Neural progenitor cell (in vitro differentiated cells): Measurements from ENCODE around the gene GLB1L2. TPM values are rescaled to one million over a fixed set of nuclear protein-coding genes. Genes with fewer than 3 reads are reported as not detected.

ENCODE experiments used
- DNase-seq: peaks from one replicate; pipeline ENCODE4 v3.0.0-alpha.2; 2016; ENCODE audit warnings: low spot score
- H2AFZ ChIP-seq: fragments of 200-600 bp; sonication (generic); replicated peaks from 2 replicates; pipeline ENCODE4 v1.6.1; 2016; ENCODE audit warnings: antibody characterized with exemption
- H3F3A ChIP-seq: fragments of 200-600 bp; sonication (generic); 2 replicates; pipeline ENCODE4 v1.6.1; 2016; ENCODE audit warnings: antibody characterized with exemption, low read depth
- H3K27ac ChIP-seq: fragments of 200-600 bp; sonication (generic); 2 replicates; pipeline ENCODE4 v1.5.1; 2016; ENCODE audit warnings: mild to moderate bottlenecking
- H3K27me3 ChIP-seq: fragments of 200-600 bp; sonication (generic); 2 replicates; pipeline ENCODE4 v1.6.1; 2016; ENCODE audit warnings: mild to moderate bottlenecking, moderate library complexity
- H3K36me3 ChIP-seq: fragments of 200-600 bp; sonication (generic); 2 replicates; pipeline ENCODE4 v1.5.1; 2016
- H3K4me1 ChIP-seq: fragments of 200-600 bp; sonication (generic); 2 replicates; pipeline ENCODE4 v1.6.1; 2016; ENCODE audit warnings: mixed run types
- H3K4me2 ChIP-seq: fragments of 200-600 bp; sonication (generic); 2 replicates; pipeline ENCODE4 v1.6.1; 2016
- H3K4me3 ChIP-seq: fragments of 200-600 bp; sonication (generic); 2 replicates; pipeline ENCODE4 v1.5.1; 2016
- H3K79me2 ChIP-seq: fragments of 200-600 bp; sonication (generic); 2 replicates; pipeline ENCODE4 v1.6.1; 2016; ENCODE audit warnings: low read depth
- H3K9ac ChIP-seq: fragments of 200-600 bp; sonication (generic); 2 replicates; pipeline ENCODE4 v1.6.1; 2016
- H3K9me3 ChIP-seq: fragments of 200-600 bp; sonication (generic); 2 replicates; pipeline ENCODE4 v1.5.1; 2016; ENCODE audit warnings: low read depth
- H4K20me1 ChIP-seq: fragments of 200-600 bp; sonication (generic); 2 replicates; pipeline ENCODE4 v1.6.1; 2016; ENCODE audit warnings: low read depth
- H3K27ac Mint-ChIP-seq: 3 replicates; pipeline ENCODE4 v1.8.0; 2021; ENCODE audit warnings: mixed read lengths
- H3K27me3 Mint-ChIP-seq: 2 replicates; pipeline ENCODE4 v1.8.0; 2022; ENCODE audit warnings: low read depth, mild to moderate bottlenecking, inconsistent platforms, moderate library complexity, mixed read lengths; ENCODE audit not compliant: insufficient read depth
- H3K36me3 Mint-ChIP-seq: 3 replicates; pipeline ENCODE4 v1.8.0; 2021; ENCODE audit warnings: mixed read lengths
- H3K4me1 Mint-ChIP-seq: 3 replicates; pipeline ENCODE4 v1.8.0; 2021; ENCODE audit warnings: mixed read lengths
- H3K4me3 Mint-ChIP-seq: 3 replicates; pipeline ENCODE4 v1.8.0; 2021; ENCODE audit warnings: mild to moderate bottlenecking, moderate library complexity, mixed read lengths
- H3K9me3 Mint-ChIP-seq: 3 replicates; pipeline ENCODE4 v1.8.0; 2020; ENCODE audit warnings: mixed read lengths
- CTCF ChIP-seq: fragments of 200-600 bp; sonication (generic); IDR thresholded peaks from 2 replicates; pipeline ENCODE4 v1.5.1; 2017; ENCODE audit warnings: antibody characterized with exemption, mild to moderate bottlenecking
- EZH2 ChIP-seq: fragments of 200-600 bp; sonication (generic); IDR thresholded peaks from 2 replicates; pipeline ENCODE4 v1.6.1; 2017; ENCODE audit warnings: antibody characterized with exemption, mild to moderate bottlenecking, moderate library complexity
- EZH2phosphoT487 ChIP-seq: fragments of 200-600 bp; sonication (generic); IDR thresholded peaks from 2 replicates; pipeline ENCODE4 v1.6.1; 2017; ENCODE audit warnings: antibody characterized with exemption
- total RNA-seq: library from RNA; depleted of rRNA; stranded (reverse); fragments of >200 nt; gene quantifications from 2 replicates; pipeline ENCODE4 v1.2.3, GENCODE V29; 2015; ENCODE audit warnings: low replicate concordance

Gene GLB1L2
- total RNA-seq, 1 donor from 2014 or later = 2.0 TPM

GRCh38 chr11:134350381-134350780, 18.6 kb downstream of the GLB1L2 start:
- no peaks in the 10 kb centered on the region for H3K36me3 ChIP-seq
- no peaks in the 10 kb centered on the region for H3K4me1 Mint-ChIP-seq
- DNase-seq = no peak
- H3K79me2 ChIP-seq = no peaks in the 10 kb centered on the region
- no peaks in the 10 kb centered on the region for H3K9me3 ChIP-seq
- H3K4me1 ChIP-seq = no peaks in the 10 kb centered on the region
- no peak overlapping the region for H3K27ac ChIP-seq
- H3K27me3 ChIP-seq = no peaks in the 10 kb centered on the region
- no peaks in the 10 kb centered on the region for H3F3A ChIP-seq
- H3K4me2 ChIP-seq = no peak overlapping the region
- H3K9ac ChIP-seq = no peak overlapping the region
- H3K36me3 Mint-ChIP-seq = peaks cover 15% of the 10 kb centered on the region
- H3K4me3 Mint-ChIP-seq = no peak overlapping the region
- H2AFZ ChIP-seq = no peak overlapping the region
- no peaks in the 10 kb centered on the region for H4K20me1 ChIP-seq
- H3K4me3 ChIP-seq = no peak overlapping the region
- TF ChIP-seq EZH2 (no peak), EZH2phosphoT487 (no peak), CTCF (no peak)
- no peaks in the 10 kb centered on the region for H3K27me3 Mint-ChIP-seq
- peaks cover 6% of the 10 kb centered on the region for H3K9me3 Mint-ChIP-seq
- no peak overlapping the region for H3K27ac Mint-ChIP-seq

GRCh38 chr11:134352111-134352510, 20.3 kb downstream of the GLB1L2 start:
- H3K4me1 Mint-ChIP-seq = no peaks in the 10 kb centered on the region

GRCh38 chr11:134355136-134355535, 23.3 kb downstream of the GLB1L2 start:
- no peaks in the 10 kb centered on the region for H3K9me3 ChIP-seq
- H4K20me1 ChIP-seq = no peaks in the 10 kb centered on the region
- peaks cover 4% of the 10 kb centered on the region for H3K27me3 ChIP-seq
- Mint-ChIP-seq H3K9me3 (peaks cover 6% of the 10 kb centered on the region), H3K27me3 (peaks cover 3% of the 10 kb centered on the region), H3K27ac (no peak overlapping the region), H3K4me1 (peaks cover 3% of the 10 kb centered on the region), H3K36me3 (peaks cover 8% of the 10 kb centered on the region), H3K4me3 (no peak overlapping the region)
- H3K27ac ChIP-seq = no peak overlapping the region
- H3K79me2 ChIP-seq = no peaks in the 10 kb centered on the region
- TF ChIP-seq CTCF (no peak), EZH2 (no peak), EZH2phosphoT487 (no peak)
- no peak overlapping the region for H3K4me3 ChIP-seq
- H3K4me2 ChIP-seq = no peak overlapping the region
- no peak overlapping the region for H3K9ac ChIP-seq
- H3F3A ChIP-seq = no peaks in the 10 kb centered on the region
- H3K4me1 ChIP-seq = no peaks in the 10 kb centered on the region
- no peaks in the 10 kb centered on the region for H3K36me3 ChIP-seq
- DNase-seq = no peak
- H2AFZ ChIP-seq = no peak overlapping the region

More at GRCh38 chr11:134352111-134352510, 20.3 kb downstream of the GLB1L2 start:
- Histone ChIP-seq H3K27ac (no peak overlapping the region), H3K27me3 (no peaks in the 10 kb centered on the region), H2AFZ (no peak overlapping the region), H3K79me2 (no peaks in the 10 kb centered on the region), H3K4me1 (no peaks in the 10 kb centered on the region), H3F3A (no peaks in the 10 kb centered on the region), H4K20me1 (no peaks in the 10 kb centered on the region), H3K9ac (no peak overlapping the region), H3K4me3 (no peak overlapping the region), H3K4me2 (no peak overlapping the region), H3K9me3 (no peaks in the 10 kb centered on the region), H3K36me3 (no peaks in the 10 kb centered on the region)
- no peak for DNase-seq
- H3K27ac Mint-ChIP-seq = no peak overlapping the region
- no peak for TF ChIP-seq EZH2
- TF ChIP-seq CTCF = no peak
- no peak for TF ChIP-seq EZH2phosphoT487
- H3K27me3 Mint-ChIP-seq = no peaks in the 10 kb centered on the region
- H3K36me3 Mint-ChIP-seq = peaks cover 15% of the 10 kb centered on the region
- no peak overlapping the region for H3K4me3 Mint-ChIP-seq
- H3K9me3 Mint-ChIP-seq = peaks cover 6% of the 10 kb centered on the region
